GM12875 (cell line): Measurements from ENCODE around the gene TMEM181.
"Not testable (repeated sequence)": the region's sequence is repeated elsewhere in the genome, so short reads cannot be mapped to it uniquely, and the experiment has no call there.

Experiments
- H3K4me3 ChIP-seq: one replicate; pipeline ENCODE4 v1.5.1; 2011; ENCODE audit warnings: low read depth, low read length, control low read depth
- TF ChIP-seq, protein P1 (sequence below): IDR thresholded peaks from 2 replicates; pipeline ENCODE4 v1.5.1; 2011; ENCODE audit warnings: low read depth, mild to moderate bottlenecking, control low read depth, inconsistent platforms, low read length, moderate library complexity, borderline replicate concordance; ENCODE audit not compliant: insufficient read depth

Gene TMEM181

DNA sequence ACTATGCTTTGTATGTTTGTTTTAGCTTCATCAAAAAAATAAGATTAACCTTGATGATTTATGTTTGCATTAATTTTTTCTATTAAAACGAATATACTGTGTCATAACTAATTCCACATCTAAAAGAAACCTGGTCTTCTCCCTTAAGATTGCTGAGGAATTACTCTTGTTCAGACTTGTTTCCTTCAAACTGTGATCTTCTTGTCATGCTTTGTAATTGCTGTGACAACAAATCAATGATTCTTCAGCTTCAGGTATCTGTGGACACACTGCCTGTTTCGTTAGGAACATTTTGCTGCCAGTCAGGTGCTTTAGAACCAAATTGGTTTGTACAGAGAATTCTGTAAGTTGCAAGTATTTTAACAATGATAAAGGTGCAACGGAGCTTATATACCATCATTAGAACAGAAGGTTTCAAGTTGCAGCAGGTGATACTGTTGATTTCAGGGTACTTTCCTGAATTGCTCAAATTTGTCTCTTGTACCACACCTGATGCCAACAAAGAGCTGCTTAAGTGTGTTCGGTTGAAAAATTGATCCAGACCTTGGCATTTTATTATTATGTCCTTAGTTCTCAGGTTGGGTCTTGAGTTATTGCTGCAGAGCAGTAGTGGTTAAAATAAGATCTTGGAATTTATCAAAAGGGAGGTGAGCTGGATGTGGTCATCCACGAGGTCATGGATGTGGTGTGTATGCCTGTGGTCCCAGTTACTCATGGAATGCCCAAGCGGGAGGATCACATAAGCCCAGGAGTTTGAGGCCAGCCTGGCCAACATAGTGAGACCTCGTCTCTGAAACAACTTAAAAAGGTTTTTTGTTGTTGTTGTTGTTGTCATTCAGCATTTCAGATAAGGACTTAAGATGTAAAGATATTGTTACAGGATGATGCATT, 109.5 kb downstream of the TMEM181 start:
- TF ChIP-seq, protein P1, sequence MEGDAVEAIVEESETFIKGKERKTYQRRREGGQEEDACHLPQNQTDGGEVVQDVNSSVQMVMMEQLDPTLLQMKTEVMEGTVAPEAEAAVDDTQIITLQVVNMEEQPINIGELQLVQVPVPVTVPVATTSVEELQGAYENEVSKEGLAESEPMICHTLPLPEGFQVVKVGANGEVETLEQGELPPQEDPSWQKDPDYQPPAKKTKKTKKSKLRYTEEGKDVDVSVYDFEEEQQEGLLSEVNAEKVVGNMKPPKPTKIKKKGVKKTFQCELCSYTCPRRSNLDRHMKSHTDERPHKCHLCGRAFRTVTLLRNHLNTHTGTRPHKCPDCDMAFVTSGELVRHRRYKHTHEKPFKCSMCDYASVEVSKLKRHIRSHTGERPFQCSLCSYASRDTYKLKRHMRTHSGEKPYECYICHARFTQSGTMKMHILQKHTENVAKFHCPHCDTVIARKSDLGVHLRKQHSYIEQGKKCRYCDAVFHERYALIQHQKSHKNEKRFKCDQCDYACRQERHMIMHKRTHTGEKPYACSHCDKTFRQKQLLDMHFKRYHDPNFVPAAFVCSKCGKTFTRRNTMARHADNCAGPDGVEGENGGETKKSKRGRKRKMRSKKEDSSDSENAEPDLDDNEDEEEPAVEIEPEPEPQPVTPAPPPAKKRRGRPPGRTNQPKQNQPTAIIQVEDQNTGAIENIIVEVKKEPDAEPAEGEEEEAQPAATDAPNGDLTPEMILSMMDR, result no peak
- no peak overlapping the region for H3K4me3 ChIP-seq

DNA sequence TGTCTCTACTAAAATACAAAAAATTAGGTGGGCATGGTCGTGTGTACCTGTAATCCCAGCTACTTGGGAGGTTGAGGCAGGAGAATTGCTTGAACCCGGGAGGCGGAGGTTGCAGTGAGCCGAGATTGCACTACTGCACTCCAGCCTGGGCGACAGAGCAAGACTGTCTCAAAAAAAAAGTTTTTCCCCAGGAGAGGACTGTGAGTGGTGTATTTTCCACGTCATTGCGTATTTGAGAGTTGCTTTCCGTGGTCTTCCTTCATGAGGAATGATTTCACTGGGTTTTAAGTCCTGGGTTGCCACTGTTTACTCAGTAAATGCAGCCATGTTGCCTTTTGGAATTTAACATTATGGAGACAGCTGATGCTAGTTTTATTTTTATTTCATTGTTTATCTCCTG, 112.2 kb downstream of the TMEM181 start:
- not testable (repeated sequence) for H3K4me3 ChIP-seq

DNA sequence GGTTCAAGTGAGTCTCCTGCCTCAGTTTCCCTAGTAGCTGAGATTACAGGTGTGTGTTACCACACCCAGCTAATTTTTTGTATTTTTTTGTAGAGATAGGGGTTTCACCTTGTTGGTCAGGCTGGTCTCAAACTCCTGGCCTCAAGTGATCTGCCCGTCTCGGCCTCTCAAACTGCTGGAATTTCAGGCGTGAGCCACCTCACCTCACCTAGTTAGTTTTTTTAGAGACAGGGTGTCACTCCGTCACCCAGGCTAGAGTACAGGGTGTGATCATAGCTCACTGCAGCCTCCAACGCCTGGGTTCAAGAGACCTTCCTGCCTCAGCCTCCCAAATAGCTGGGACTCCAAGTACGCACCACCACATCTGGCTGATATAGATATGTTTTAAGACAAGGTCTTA, 112.8 kb downstream of the TMEM181 start:
- TF ChIP-seq, protein P1, result no peak
- no peak overlapping the region for H3K4me3 ChIP-seq

DNA sequence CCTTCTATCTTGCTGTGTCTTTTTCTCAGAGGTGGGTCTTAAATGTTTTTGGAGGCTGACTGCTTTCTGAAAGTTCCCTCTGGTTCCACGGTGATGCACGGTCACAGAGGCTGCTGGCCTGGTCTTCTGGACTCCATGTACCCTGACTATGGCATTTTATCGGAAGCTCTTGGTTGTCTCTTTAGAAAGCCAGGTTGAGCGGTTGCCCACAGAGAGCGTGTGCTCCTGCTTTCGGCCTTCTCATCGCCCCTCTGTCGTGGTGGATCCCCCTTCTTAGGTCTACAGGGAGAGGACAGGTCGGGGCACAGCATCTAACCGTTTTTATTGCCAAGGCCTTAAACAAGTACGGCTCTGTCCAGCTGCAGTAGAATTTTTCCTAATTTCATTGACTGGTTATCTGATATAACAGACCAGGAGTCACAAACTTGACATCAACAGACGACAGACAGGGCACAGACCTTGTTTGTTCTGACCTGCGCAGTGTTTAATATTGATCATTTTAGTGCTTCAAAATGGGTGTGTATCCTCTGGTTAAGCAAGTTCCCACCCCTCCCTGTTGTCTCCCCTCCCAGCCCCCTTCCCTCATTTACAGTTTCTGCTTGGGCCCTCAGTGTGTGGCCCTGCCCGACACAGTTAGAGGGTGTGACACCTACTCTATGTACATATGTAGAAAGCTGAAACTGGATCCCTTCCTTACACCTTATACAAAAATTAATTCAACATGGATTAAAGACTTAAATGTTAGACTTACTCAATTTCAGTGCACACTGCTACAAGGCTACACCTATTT, 114.6 kb downstream of the TMEM181 start:
- TF ChIP-seq, protein P1, result no peak

DNA sequence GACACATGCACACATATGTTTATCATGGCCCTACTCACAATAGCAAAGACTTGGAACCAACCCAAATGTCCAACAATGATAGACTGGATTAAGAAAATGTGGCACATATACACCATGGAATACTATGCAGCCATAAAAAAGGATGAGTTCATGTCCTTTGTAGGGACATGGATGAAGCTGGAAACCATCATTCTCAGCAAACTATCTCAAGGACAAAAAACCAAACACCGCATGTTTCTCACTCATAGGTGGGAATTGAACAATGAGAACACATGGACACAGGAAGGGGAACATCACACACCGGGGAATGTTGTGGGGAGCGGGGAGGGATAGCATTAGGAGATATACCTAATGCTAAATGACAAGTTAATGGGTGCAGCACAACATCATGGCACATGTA, 117.2 kb downstream of the TMEM181 start:
- H3K4me3 ChIP-seq, result not testable (repeated sequence)

More for the DNA sequence above, 114.6 kb downstream of the TMEM181 start:
- no peak overlapping the region for H3K4me3 ChIP-seq

DNA sequence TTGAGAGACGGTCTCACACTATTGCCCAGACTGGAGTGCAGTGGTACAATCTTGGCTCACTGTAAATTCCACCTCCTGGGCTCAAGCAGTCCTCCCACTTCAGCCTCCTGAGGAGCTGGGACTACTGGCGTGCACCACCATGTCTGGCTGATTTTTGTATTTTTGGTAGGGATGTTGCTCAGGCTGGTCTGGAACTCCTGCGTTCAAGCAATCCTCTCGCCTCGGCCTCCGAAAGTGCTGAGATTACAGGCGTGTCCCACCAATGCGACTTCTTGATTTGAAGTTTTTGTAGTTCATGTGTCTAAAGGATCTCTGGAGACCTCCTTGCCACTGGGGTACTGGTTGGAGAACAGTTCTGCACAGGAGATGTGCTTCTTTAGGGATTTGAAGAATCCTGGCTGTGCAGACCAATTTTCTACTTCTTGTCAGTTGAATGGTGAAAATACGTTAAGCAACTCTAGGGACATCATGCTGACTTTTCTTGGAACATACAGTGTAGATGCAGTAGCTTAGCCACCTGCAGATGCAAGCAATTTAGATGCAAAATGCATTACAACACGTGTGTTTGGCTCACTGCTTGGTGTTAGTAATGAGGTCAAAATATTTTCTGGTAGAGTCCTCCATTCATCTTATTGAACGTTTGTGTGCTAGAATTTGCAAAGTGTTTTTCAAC, 118.2 kb downstream of the TMEM181 start:
- TF ChIP-seq, protein P1, result no peak

DNA sequence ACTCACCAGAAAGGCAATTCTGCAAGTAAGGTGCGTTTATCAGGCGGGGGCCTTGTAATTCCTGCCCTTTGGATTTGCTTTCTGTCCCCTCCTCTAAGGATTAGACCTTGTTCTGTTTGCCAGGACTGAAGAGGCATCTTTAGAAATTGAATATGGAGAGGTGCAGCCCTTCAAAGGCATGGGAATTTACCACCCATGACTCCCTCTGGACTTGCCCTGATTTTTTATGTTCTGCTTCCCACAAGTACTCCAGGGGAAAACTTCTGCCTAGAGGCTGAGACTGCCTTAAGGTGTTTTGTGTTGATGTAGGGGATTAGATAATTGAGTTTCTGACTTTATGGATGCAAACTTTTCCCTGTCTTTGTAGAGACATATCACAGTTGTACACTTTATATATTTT, 120.1 kb downstream of the TMEM181 start:
- no peak overlapping the region for H3K4me3 ChIP-seq
- TF ChIP-seq, protein P1, result no peak

More for the DNA sequence above, 118.2 kb downstream of the TMEM181 start:
- no peak overlapping the region for H3K4me3 ChIP-seq
